Measurements from ENCODE around the gene FAM184B. TPM values are rescaled to one million over a fixed set of nuclear protein-coding genes. Genes with fewer than 3 reads are reported as not detected.
"Not testable (repeated sequence)": the region's sequence is repeated elsewhere in the genome, so short reads cannot be mapped to it uniquely, and the experiment has no call there.

Gene FAM184B
- total and polyA plus RNA-seq, 4 donors, result 2.3 to 12.3 (median 9.3) TPM

- DNase-seq (ENCODE audit: low read depth in 4 of 6, low spot score in 6 of 6), result no peak
- Histone ChIP-seq H3K27me3 (ENCODE audit: control insufficient read depth, insufficient read depth, low read length) (no peaks in the 10 kb centered on the region), H3K27ac (ENCODE audit: low read depth, low read length) (no peak overlapping the region), H3K9me3 (ENCODE audit: control insufficient read depth, insufficient read depth, low read length) (no peaks in the 10 kb centered on the region), H3K4me1 (ENCODE audit: control insufficient read depth, insufficient read depth, low read length) (no peaks in the 10 kb centered on the region), H3K4me3 (ENCODE audit: low read depth, low read length) (no peak overlapping the region), H3K36me3 (ENCODE audit: control insufficient read depth, insufficient read depth, low read length) (no peaks in the 10 kb centered on the region)
- WGBS (ENCODE audit: insufficient coverage), result no CpG with 5 or more reads among the region's 2 CpGs
These were observed 82.0 kb downstream of the FAM184B start for GRCh38 chr4:17699380-17699779.

DNA sequence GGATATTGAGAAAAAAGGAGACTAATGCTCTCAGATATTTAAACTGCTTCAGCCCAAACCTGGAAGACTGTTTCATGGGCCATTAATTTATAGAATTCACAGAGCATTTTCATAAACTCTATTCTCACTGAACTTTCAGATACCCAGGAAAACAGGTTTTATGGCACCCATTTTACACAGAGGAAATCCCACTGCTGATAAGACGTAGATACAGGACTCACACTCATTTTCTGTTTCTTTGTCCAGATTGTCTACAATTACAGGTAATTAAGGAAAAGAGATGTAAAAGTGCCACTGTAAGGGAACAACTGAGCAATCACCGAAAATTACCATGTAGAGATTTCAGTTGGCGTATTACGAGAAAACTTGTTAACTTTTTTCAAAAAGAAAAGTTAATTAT, 83.3 kb downstream of the FAM184B start:
- Histone ChIP-seq H3K4me3 (ENCODE audit: low read depth, low read length) (no peak overlapping the region), H3K36me3 (ENCODE audit: control insufficient read depth, insufficient read depth, low read length) (no peaks in the 10 kb centered on the region), H3K9me3 (ENCODE audit: control insufficient read depth, insufficient read depth, low read length) (no peaks in the 10 kb centered on the region), H3K4me1 (ENCODE audit: control insufficient read depth, insufficient read depth, low read length) (no peaks in the 10 kb centered on the region), H3K27me3 (ENCODE audit: control insufficient read depth, insufficient read depth, low read length) (no peaks in the 10 kb centered on the region), H3K27ac (ENCODE audit: low read depth, low read length) (no peak overlapping the region)
- no CpG with 5 or more reads among the region's 4 CpGs for WGBS (ENCODE audit: insufficient coverage)
- no peak for DNase-seq (ENCODE audit: low read depth in 4 of 6, low spot score in 6 of 6)

- H3K27ac ChIP-seq (ENCODE audit: low read depth, low read length), result no peak overlapping the region
- no peaks in the 10 kb centered on the region for H3K27me3 ChIP-seq (ENCODE audit: control insufficient read depth, insufficient read depth, low read length)
- no peaks in the 10 kb centered on the region for H3K4me1 ChIP-seq (ENCODE audit: control insufficient read depth, insufficient read depth, low read length)
- DNase-seq (ENCODE audit: low read depth in 4 of 6, low spot score in 6 of 6), result no peak
- WGBS (ENCODE audit: insufficient coverage), result 98% methylated on average over 3 of the region's 3 CpGs
- no peaks in the 10 kb centered on the region for H3K9me3 ChIP-seq (ENCODE audit: control insufficient read depth, insufficient read depth, low read length)
- no peaks in the 10 kb centered on the region for H3K36me3 ChIP-seq (ENCODE audit: control insufficient read depth, insufficient read depth, low read length)
- no peak overlapping the region for H3K4me3 ChIP-seq (ENCODE audit: low read depth, low read length)
These were observed 86.1 kb downstream of the FAM184B start for GRCh38 chr4:17695341-17695740.

DNA sequence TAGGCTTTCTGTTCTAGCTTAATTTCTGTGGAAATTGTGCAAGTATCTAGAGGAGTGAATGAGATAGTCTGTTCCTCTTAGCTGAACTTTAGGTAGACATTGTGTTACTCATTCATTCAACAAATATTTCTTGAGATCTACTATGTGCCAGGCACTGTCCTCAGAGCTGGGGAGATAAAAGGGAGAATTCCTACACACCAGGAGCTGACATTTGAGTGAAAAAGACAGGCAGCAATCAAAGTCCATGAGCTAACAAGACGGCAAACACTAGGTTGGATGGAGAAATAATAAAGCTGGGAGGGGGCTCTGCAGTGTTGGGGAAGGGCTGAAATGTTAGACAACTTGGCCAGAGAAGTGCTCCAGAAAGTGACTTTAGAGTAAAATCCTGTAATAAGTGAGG, 86.9 kb downstream of the FAM184B start:
- H3K9me3 ChIP-seq (ENCODE audit: control insufficient read depth, insufficient read depth, low read length), result no peaks in the 10 kb centered on the region
- H3K27ac ChIP-seq (ENCODE audit: low read depth, low read length), result no peak overlapping the region
- H3K27me3 ChIP-seq (ENCODE audit: control insufficient read depth, insufficient read depth, low read length), result no peaks in the 10 kb centered on the region
- no peaks in the 10 kb centered on the region for H3K4me1 ChIP-seq (ENCODE audit: control insufficient read depth, insufficient read depth, low read length)
- WGBS (ENCODE audit: insufficient coverage), result 89% methylated on average over 1 of the region's 1 CpG
- H3K36me3 ChIP-seq (ENCODE audit: control insufficient read depth, insufficient read depth, low read length), result no peaks in the 10 kb centered on the region
- no peak overlapping the region for H3K4me3 ChIP-seq (ENCODE audit: low read depth, low read length)
- DNase-seq (ENCODE audit: low read depth in 4 of 6, low spot score in 6 of 6), result no peak

GRCh38 chr4:17690898-17691297, 90.5 kb downstream of the FAM184B start:
- Histone ChIP-seq H3K9me3 (ENCODE audit: control insufficient read depth, insufficient read depth, low read length) (no peaks in the 10 kb centered on the region), H3K27me3 (ENCODE audit: control insufficient read depth, insufficient read depth, low read length) (no peaks in the 10 kb centered on the region)
- WGBS (ENCODE audit: insufficient coverage), result no CpG with 5 or more reads among the region's 1 CpG

DNA sequence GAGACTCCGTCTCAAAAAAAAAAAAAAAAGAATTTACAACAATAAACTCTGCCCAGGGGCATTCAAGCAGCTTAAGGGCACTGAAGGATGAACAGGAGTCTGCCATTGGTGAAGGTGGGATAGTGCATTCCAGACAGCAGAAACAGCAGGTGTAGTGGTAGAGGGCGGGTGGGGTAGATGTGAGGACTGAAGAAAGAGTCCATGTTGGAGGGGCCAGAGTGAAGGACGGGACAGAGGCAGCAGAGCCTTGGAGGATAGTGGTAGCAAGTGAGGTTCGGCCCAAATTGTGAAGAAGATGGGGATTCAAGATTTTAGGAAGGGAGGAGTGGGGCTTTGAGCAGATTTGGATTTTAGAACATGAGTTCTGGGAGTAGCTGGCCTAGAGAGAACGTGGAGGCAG, 91.3 kb downstream of the FAM184B start:
- no peaks in the 10 kb centered on the region for H3K27me3 ChIP-seq (ENCODE audit: control insufficient read depth, insufficient read depth, low read length)
- H3K4me1 ChIP-seq (ENCODE audit: control insufficient read depth, insufficient read depth, low read length), result peaks cover 10% of the 10 kb centered on the region
- H3K4me3 ChIP-seq (ENCODE audit: low read depth, low read length), result no peak overlapping the region
- H3K27ac ChIP-seq (ENCODE audit: low read depth, low read length), result no peak overlapping the region
- WGBS (ENCODE audit: insufficient coverage), result 94% methylated on average over 4 of the region's 5 CpGs
- no peaks in the 10 kb centered on the region for H3K36me3 ChIP-seq (ENCODE audit: control insufficient read depth, insufficient read depth, low read length)
- H3K9me3 ChIP-seq (ENCODE audit: control insufficient read depth, insufficient read depth, low read length), result no peaks in the 10 kb centered on the region
- DNase-seq (ENCODE audit: low read depth in 4 of 6, low spot score in 6 of 6), result no peak

More at GRCh38 chr4:17690898-17691297, 90.5 kb downstream of the FAM184B start:
- no peaks in the 10 kb centered on the region for H3K36me3 ChIP-seq (ENCODE audit: control insufficient read depth, insufficient read depth, low read length)
- no peak overlapping the region for H3K27ac ChIP-seq (ENCODE audit: low read depth, low read length)
- H3K4me3 ChIP-seq (ENCODE audit: low read depth, low read length), result no peak overlapping the region
- no peak for DNase-seq (ENCODE audit: low read depth in 4 of 6, low spot score in 6 of 6)
- peaks cover 10% of the 10 kb centered on the region for H3K4me1 ChIP-seq (ENCODE audit: control insufficient read depth, insufficient read depth, low read length)

DNA sequence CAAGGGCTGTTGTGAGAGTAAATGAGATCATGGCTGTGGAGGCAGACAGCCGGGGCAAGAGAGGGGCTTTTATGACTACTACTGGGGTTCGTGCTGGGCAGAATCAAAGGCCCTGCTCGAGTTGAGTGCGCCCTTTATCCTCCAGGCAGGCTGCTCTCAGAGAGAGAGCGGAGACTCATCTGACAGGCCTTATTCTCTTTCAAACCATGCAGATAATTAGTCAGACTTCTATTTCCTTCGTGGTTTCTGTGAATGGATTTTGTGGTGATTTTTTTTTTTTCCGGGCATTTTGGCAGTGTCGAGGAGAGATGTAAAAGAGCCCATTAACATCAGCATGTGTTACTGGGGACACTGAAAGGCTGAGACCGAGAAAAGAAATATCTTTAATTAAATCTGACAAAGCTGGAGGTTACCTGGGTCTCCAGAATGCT, 93.4 kb downstream of the FAM184B start:
- H3K27ac ChIP-seq (ENCODE audit: low read depth, low read length), result peak overlapping the region; percentile 52
- H3K4me1 ChIP-seq (ENCODE audit: control insufficient read depth, insufficient read depth, low read length), result peaks cover 10% of the 10 kb centered on the region
- 14% methylated on average over 6 of the region's 9 CpGs for WGBS (ENCODE audit: insufficient coverage)
- H3K36me3 ChIP-seq (ENCODE audit: control insufficient read depth, insufficient read depth, low read length), result no peaks in the 10 kb centered on the region
- H3K9me3 ChIP-seq (ENCODE audit: control insufficient read depth, insufficient read depth, low read length), result no peaks in the 10 kb centered on the region
- H3K27me3 ChIP-seq (ENCODE audit: control insufficient read depth, insufficient read depth, low read length), result no peaks in the 10 kb centered on the region
- peak in 5 of 6 donors; percentile 5 to 89 (median 35) for DNase-seq (ENCODE audit: low read depth in 4 of 6, low spot score in 6 of 6)
- no peak overlapping the region for H3K4me3 ChIP-seq (ENCODE audit: low read depth, low read length)

GRCh38 chr4:17687237-17687857, 94.1 kb downstream of the FAM184B start:
- 51% methylated on average over 8 of the region's 10 CpGs for WGBS (ENCODE audit: insufficient coverage)
- Histone ChIP-seq H3K9me3 (ENCODE audit: control insufficient read depth, insufficient read depth, low read length) (no peaks in the 10 kb centered on the region), H3K27ac (ENCODE audit: low read depth, low read length) (peak overlapping the region; percentile 52), H3K27me3 (ENCODE audit: control insufficient read depth, insufficient read depth, low read length) (no peaks in the 10 kb centered on the region), H3K4me3 (ENCODE audit: low read depth, low read length) (no peak overlapping the region), H3K4me1 (ENCODE audit: control insufficient read depth, insufficient read depth, low read length) (peaks cover 10% of the 10 kb centered on the region), H3K36me3 (ENCODE audit: control insufficient read depth, insufficient read depth, low read length) (no peaks in the 10 kb centered on the region)
- DNase-seq (ENCODE audit: low read depth in 4 of 6, low spot score in 6 of 6), result peak in 2 of 6 donors; percentile 27 to 39

DNA sequence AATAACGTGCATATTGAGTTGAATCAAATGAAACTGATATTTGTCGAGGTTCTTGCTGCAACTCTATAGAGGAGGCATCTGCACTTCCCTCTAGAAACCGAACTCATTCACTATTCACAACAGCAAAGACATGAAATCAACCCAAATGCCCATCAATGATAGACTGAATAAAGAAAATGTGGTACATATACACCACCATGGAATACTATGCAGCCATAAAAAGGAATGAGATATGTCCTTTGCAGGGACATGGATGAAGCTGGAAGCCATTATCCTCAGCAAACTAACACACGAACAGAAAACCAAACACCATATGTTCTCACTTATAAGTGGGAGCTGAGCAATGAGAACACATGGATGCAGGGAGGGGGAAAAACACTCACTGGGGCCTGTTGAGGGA, 96.8 kb downstream of the FAM184B start:
- WGBS (ENCODE audit: insufficient coverage), result no CpG with 5 or more reads among the region's 4 CpGs
- not testable (repeated sequence) for H3K36me3 ChIP-seq (ENCODE audit: control insufficient read depth, insufficient read depth, low read length); H3K27ac ChIP-seq (ENCODE audit: low read depth, low read length); DNase-seq (ENCODE audit: low read depth in 4 of 6, low spot score in 6 of 6); H3K27me3 ChIP-seq (ENCODE audit: control insufficient read depth, insufficient read depth, low read length); H3K4me3 ChIP-seq (ENCODE audit: low read depth, low read length); H3K9me3 ChIP-seq (ENCODE audit: control insufficient read depth, insufficient read depth, low read length)
- H3K4me1 ChIP-seq (ENCODE audit: control insufficient read depth, insufficient read depth, low read length), result peaks cover 10% of the 10 kb centered on the region

GRCh38 chr4:17682222-17682566, 99.2 kb downstream of the FAM184B start:
- Histone ChIP-seq H3K27me3 (ENCODE audit: control insufficient read depth, insufficient read depth, low read length) (no peaks in the 10 kb centered on the region), H3K36me3 (ENCODE audit: control insufficient read depth, insufficient read depth, low read length) (no peaks in the 10 kb centered on the region), H3K4me1 (ENCODE audit: control insufficient read depth, insufficient read depth, low read length) (no peaks in the 10 kb centered on the region), H3K4me3 (ENCODE audit: low read depth, low read length) (no peak overlapping the region), H3K9me3 (ENCODE audit: control insufficient read depth, insufficient read depth, low read length) (no peaks in the 10 kb centered on the region), H3K27ac (ENCODE audit: low read depth, low read length) (no peak overlapping the region)
- DNase-seq (ENCODE audit: low read depth in 4 of 6, low spot score in 6 of 6), result no peak
- WGBS (ENCODE audit: insufficient coverage), result no CpG with 5 or more reads among the region's 2 CpGs
